Glomerular visceral epithelial cell (primary cell): ENCODE measurements around the gene BNIP5.
"Not testable (repeated sequence)": the region's sequence is repeated elsewhere in the genome, so short reads cannot be mapped to it uniquely, and the experiment has no call there.

Experiments used
- DNase-seq: peaks from one replicate; pipeline ENCODE4 v3.0.0-alpha.2; 2016; ENCODE audit errors: extremely low spot score

BNIP5 gene

DNA sequence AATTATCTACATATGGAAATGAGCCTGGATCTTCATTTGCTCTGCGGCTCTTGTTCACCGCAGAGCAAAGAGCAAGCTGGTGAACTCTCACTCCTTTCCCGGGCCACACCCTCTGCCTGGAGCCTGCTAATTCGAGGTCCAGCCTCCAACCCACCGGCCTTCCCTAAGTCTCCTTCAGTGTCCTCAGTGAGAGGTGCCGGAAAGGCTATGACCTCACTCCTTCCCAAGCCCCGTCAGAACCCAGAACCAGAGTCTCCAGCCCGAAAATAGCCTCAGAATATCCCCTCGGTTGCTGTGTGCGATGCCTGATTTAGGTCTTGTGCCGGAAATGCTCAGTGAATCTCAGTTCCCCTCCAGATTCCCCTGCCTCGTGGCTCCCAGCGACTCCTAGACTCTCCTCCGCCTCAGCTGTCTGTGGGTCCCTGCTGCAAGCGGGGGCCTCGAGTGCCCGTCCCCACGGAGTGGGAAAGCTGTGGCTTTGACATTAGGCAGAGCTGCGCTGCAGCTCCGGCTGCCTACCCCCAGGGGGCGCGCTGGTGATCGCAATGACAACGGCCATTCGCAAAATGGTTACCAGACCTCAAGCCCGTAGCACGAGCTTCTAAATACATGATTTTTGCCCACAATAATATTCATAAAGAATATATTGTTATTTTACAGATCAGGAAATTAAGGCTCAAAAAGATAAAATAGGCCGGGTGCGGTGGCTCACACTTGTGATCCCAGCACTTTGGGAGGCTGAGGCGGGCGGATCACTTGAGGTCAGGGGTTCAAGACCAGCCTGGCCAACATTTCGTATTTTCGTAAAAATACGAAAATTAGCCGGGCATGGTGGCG is 4.1 kb upstream of the BNIP5 start:
- DNase-seq = peak; percentile 62

DNA sequence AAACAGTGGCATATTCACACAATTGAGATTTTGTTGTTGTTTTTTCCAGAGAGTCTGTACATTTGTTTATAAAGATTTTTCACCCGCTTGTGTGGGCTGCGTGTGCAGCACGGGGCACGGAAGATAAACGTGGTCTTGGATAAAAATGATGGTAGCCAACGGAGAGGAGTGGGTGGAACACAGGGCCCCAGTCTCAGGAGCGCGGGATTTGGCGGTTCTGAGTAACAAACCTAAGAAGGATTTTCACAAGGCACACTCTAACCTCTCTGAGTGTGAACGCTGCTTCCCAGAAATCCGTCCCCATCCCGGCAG is 3.6 kb upstream of the BNIP5 start:
- no peak for DNase-seq

DNA sequence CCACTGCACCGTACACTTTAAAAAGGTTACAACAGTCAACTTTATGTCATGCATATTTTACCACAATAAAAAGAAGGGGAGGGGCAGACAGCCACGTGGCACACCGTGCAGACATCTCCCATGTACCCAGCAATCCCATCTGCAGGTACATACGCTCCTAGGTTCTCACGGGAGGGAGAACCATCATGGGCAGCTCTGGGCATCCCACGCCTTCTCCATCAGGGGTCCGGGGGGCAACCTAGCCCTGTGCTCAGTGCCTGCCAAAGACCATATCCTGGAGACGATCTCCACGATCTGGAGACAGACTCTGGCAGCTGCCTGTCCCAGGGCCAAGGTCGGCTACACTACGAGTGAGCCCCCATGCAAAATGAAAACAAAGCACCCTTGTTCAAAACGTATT is 2.5 kb upstream of the BNIP5 start:
- DNase-seq = no peak

DNA sequence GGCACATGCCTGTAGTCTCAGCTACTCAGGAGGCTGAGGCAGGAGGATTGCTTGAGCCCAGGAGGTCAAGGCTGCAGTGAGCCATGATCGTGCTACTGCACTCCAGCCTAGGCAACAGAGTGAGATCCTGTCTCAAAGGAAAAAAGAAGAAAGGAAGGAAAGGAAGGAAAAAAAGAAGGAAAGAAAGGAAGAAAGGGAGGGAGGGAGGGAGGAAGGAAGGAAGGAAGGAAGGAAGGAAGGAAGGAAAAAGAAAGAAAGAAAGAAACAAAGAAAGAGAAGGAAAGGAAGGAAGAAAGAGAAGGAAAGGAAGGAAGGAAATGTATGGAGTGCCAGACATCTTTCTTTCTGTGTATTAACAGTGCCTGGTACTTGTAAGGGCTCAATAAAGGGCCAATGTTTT is 1.5 kb upstream of the BNIP5 start:
- not testable (repeated sequence) for DNase-seq

DNA sequence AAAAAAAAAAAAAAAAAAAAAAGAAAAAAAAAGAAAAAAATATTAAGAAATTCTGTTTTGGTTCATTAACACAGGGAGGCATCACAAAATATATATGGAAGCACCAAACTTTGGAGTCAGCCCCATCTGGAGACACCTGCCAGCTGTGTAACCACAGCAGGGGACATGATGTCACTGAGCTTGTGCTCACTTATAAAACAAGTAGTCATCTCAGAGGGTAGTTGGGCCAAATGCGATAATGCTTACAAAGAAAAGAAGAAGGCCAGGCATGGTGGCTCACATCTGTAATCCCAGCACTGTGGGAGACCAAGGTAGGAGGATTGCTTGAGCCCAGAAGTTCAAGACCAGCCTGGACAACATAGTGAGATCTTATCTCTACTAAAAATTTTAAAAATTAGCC is 1.1 kb upstream of the BNIP5 start:
- DNase-seq = no peak

DNA sequence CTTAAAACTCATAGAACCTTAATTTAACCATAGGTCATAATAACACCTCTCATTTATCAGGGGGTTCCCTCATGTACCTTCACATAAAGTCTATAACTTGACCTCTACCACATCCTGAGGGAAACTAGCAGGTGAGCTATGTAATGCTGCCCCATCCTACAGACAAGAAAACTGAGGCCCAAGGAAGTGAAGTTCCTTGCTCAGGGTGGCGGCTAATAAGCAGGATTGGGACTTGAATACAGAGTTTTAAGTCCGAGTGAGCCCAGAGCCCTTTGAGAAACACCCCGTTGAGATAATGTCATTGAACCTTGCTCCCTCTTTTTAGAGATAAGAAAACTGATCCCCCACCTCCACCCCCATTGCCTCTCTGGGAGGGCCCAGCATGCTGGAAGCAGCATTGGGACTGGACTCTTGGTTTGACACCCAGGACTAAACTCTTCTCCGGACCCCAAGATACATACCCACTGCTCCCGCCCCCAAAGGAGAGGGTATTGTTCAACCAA is 429 bp downstream of the BNIP5 start:
- DNase-seq = no peak

DNA sequence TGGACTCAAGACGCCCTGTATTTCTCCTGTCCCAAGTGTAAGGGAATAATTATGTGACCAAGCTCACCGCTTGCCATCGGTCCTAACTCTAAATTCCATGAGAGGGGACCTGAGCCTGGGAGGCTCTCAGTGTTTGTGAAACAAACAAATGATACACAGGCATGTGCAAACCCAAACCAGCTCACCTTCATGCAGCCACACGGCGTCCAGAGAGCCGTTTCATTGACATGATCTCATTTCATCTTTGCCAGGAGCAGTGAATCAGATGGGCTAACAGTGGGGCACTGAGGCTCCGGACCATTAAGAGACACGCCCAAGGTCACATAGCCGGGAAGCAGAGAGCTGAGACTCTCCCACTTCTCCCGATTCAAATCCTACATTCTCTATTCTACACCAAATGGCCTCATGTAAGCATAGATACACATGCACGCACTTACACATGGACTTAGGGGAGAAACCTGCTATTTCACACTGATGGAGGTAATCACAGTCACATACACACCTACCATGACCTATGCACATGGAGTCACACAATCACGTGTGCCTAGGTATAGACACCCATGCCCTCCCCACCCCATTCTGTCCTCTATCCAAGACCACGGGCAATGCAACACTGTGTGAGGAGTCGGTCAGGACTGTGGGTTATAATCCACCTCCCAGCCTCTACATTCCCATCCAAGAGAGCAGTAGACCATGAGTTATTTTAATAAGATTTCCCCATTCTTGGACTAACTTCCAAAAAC is 1.1 kb downstream of the BNIP5 start:
- DNase-seq = no peak

DNA sequence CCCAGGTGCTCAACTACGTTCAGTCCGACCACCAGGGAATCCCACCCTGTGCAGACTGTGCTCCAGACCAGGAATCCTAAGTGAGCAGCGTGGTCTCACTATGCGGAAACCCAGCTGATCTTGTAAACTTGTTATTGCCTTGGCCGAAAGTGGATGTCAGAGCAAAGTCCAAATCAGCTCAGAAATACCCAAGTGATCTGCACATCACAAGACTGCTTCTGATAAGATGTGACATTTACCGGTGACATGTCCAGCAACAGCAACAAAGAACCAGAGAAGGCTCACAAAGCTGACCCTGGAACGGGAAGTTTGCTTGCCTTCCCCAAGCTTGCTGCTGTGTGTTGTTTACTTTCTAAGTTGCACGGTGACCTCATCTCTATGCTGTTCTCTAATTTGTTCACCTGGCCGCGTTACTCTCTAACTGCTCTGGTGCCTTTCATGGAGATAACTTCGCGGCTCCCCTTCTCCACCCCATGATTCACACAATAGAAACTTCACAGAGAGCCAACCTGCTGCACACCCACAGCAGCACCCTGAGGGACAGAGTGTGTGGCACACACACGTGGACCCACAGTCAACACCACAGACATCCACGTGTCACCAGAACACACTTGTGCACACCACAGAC is 1.7 kb downstream of the BNIP5 start:
- DNase-seq = no peak

DNA sequence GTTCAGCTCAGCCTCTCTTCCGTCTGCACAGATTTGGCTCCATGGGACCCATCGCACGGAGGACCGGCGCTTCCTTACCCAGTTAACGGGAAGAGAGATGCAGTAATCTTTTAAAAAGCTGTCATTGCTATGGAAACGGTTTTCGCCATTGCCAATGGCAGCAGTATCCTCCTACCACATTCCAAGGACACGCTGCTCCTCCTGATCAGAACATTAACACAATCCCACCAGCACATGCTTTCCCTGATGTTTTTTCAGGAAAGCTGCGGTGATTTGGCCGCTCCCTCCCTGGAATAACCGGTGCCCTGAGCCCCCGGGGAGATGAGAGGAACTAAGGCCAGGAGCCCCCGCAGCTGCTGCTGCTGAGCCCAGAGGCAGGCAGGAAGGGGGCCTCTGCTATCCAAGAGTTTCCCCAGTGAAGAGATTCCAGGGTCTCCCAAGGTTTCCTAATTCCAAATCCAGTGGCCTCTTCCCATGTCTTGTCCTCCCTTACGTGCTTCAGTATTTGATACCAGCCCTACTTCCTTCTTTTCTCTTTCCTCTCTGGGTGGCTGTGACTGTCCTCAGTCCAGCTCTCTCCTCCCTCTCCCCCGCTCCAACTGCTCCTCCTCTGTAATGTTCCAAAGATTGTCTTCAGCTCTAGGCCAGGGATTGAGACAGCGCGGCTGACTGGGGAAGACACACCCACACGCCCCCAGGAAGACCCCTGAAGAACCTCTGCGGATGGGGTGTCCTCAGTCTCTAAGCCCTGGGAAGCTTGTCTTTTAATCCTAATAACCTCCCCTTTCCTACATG is 2.6 kb downstream of the BNIP5 start:
- DNase-seq = peak; percentile 28

DNA sequence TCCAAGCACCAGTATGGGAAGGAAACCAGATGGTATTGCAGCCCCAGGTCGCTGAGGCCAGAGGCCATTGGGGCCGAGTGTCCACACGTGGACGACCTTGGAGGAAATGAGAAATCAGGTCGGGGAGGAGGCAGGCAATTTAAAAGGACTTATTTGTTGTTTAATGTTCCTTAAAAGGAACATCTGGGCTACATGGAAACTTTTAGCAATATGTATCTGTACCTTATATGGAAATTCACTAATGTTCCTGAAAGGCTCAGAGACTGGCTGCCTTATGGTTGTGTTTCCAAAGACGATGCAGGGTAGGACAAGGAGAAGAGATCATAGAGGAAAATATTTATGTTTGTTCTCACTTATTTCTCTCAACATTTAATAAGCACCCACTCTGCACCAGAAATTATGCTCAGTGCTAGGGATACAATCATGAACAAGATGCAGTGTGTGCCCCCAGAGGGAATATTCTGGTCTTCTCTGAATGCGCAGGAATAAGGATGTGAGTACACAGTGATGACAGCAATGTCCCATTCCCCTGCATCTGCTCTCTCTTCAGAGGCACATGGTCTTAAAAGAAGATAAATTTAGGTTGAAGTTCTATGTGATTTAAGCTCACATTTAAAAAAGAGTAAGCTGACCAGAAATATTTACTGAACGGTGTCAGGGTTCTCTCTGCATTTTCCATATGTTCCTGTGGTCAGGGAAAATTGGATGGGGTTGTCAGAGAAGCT is 3.4 kb downstream of the BNIP5 start:
- no peak for DNase-seq

DNA sequence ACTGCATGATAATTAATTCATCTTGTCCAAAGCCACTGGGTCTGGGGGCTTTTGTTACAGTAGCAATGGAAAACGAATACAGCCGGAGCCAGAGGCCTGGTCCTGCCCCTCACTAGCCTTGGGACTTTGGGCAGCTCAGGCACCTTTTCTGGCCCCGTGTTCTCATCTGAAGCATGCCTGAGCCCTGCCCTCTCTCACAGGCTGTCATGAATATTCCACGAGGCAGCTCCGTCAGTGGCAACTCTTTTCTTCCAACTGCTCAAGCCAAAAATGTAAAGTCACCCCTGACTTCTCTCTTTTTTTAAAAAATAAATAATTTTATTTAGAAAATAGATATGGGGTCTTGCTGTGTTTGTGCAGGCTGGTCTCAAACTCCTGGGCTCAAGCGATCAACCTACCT is 5.3 kb downstream of the BNIP5 start:
- no peak for DNase-seq

DNA sequence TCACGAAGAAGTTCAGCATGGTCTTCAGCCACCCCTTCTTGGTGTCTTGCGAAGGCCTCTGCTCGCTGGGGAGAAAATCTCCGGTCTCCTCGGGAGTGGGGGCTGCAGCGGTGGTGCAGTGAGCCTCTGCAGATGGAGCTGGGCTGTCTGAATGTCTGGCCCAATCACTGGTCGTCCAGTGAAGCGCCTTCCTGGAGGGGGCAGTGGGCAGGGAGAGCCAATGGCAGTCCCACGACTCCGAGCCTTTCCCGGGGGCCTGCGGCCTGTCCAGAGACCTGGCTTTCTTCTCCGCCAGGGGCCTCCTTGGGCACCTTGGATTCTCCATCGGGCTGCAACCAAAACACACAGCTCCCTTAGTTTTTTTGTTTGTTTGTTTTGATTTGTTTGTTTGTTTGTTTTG is 6.3 kb downstream of the BNIP5 start:
- DNase-seq = no peak

DNA sequence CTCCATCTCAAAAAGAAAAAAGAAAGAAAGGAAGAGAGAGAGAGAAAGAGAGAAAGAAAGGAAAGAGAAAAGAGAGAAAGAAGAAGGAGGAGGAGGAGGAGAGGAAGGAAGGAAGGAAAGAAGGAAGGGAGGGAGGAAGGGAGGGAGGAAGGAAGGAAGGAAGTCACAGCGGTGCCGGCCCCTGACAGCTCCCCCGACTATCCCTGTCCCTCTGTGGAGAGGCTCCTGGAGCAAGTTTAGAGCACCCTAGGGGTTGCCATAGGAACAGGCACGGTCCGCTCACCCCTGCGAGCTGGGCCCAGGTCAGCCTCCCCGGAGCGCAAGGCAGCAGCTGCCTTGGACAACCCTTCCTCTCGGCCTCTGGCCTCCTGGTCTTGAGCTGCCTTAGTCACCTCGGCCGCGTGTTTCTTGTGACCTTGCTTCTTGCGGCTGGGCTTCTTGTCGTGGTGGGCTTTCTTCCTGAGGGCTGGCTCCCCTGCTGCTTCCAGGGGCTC is 6.8 kb downstream of the BNIP5 start:
- no peak for DNase-seq

DNA sequence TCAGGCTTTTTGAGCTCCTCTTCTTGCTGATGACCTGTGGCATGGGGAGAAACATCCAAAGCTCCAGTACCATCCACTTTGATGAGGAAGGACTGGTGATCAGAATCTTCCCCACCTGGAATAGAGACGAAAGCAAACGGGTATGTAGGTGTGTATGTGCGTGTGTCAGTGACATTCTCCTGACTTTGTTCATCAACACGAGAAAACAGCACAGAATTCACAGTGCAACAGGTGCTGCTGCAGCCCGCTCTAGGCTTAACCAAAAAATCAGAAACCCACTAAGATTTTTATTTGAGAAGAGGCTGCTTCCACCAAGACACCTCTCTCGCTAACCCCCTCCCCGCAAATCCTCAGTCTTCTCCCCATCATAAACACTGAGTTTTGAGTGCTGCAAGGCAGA is 8.1 kb downstream of the BNIP5 start:
- no peak for DNase-seq

DNA sequence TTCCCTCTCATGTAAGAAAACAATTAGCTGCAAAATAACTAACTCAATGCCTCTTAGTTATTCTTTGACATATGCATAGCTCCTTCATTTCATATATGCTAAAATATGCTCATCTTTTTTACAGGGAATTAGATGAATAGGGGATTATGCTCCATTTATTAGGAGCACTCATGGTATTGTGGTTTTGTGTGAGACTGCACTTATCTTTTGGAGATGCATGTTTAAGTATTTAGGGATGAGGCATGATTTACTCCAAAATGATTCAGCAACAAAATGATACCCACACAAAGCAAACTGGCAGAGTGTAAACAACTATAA is 8.8 kb downstream of the BNIP5 start:
- no peak for DNase-seq

DNA sequence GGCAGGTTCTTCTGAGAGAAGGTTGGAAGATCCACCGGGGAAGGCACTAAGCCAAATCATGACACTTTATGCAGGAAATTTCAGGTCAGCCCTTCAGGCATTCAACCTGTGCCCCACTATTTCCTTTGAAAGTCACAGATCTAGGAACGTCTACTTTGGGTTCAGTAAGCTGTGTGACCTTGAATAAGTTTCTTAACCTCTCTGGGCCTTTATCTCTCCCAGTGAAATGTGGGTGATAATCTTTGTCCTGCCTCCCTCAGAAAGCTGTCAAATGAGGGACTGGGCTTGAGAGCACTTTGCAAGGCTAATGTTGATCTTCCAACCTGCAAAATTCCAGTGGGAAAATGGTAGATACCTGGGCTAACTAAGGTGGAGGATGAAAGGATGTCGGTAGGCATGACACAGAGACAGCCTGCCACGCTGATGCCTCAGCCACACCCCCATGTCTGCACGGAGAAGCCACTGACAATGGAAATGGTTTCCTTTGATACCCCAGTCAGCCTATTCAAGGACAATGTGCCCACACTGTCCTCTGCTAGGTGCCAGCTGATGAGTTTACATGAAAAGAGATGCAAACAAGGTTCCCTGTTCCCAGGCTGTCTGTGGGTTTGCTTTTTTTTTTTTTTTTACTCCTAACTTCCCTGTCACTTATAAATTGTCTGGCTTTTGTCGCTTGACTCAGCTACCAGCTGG is 9.3 kb downstream of the BNIP5 start:
- DNase-seq = no peak

DNA sequence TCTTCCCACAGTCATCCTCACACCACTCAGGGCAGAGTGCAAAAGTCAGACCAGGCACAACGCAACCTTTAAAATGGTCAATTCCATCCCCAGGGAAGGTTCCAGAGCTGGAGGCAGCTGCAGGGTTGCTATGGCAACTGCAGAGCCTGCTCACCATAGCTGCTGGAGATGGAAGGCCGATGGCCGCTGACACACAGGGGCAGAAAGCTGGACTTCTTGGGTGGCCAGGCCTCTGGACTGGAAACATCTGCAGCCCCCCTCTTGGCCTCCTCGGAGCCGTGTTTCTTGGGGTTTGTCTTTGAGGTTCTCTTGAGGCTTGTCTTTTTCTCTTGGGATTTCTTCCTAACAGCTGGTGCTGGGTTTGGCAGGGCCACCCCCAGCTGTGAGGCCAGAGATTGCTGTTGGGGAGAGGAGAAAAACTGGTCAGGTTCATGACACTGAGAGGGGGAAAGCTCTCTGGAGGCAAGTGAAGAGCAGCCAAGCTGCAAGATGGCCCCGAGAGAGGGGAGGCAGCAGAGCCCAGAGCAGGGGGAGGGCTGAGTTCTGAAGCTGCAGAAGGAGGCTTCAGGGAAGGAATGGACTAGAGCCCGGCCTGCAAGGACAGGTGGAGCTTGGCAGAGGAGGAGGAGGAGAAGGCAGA is 10.2 kb downstream of the BNIP5 start:
- DNase-seq = no peak

DNA sequence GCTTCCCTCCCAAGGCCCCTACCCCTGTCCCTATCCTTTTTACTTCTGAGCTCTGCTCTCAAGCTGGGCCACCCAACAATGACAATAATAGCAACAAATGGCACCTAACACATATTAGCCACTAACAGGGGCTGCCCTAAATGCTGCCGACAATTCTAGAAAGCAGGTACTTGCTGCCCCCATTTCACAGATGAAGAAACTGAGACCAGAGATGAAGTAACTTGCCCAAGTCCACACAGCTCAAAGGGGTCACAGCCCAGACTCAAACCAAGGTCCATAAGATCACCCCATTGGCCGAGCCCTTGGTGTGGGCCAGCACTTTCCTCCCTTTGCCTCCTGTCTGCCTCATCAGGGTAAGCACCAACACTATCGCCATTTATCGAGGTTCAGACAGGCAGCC is 12.0 kb downstream of the BNIP5 start:
- DNase-seq = no peak

DNA sequence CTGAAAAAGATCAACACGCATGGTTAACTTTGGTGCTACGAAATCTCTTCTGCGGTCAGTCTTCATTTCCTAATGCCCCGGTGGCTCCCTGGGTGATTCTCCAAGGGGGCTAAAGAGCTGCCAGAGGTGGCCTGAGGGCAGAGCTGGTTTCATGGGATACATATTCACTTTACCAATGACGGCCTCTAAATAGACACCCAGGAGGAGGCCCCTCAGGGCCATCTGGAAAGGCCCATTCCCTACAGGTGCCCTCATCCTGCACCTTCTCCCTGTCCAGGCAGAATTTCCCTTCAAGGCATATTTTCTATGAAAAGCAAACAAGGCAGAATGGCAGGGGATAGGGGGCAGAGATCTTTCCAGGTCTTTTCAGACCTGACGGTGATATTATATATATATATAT is 12.5 kb downstream of the BNIP5 start:
- no peak for DNase-seq

DNA sequence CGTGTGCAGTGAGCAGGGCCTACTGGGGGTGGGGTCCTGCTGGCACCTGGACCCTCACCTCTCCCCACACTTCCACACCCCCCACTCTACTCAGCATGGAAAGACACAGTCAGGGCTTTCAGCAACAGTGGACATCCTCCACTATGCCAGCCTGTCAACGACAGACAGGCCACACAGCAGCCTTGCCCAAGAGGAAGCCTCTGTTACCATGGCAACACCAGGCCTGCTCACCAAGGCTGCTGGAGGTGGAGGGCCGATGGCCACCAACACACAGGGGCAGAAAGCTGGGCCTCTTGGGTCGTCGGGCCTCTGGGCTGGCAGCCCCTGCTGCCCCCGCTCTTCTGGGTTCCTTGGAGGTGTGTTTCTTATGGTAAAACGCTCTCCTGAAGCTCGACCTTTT is 13.6 kb downstream of the BNIP5 start:
- peak; percentile 23 for DNase-seq
